HG03558 (cell line): Measurements from ENCODE around the gene SCOC.
"Not testable (repeated sequence)": the region's sequence is repeated elsewhere in the genome, so short reads cannot be mapped to it uniquely, and the experiment has no call there.

ENCODE experiments used
- ATAC-seq: cut with Tn5 transposase; IDR thresholded peaks from one replicate; pipeline ENCODE4 v1.9.1; 2021; ENCODE audit warnings: moderate number of reproducible peaks; ENCODE audit not compliant: unreplicated experiment; ENCODE audit errors: extremely low read depth

The SCOC gene

DNA sequence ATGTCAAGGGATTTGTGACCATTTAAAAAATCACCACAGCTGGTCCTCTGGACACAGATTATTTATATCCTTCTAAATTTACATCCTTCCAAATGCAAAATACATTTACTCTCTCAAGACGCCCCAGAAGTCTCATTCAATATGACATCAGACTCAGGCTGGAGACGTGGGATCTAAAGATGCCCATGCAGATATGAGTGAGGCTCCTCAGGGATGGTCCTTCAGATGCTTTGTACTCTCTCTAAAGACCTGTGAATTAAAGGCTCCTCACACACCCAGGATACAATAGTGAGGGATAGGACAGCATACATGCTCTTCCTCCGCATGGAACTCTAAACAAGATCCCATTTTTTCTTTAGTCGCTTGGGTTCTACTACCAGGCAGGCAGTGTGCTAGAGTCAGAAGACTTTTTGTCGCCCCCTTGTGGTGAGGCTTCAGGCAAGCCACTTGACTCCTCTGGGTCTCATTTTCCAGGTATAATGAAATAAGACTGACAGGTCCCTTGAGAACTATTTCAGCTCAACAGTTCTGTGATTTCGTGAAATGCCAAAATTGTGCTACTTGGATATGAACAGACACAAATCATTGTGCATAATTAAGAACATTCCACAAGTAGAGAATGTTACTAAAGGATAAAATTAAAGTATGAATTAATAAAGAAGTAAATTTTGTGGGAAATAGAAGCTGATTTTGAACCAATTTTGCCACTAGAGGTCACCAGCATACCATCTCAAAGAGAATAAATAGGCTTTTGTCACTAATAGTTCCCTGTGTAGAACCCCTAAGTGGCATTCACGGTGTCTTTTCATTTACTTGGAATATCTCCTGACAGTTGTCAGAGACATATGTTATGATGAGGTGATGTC, 13.7 kb upstream of the SCOC start:
- peak; percentile 85 for ATAC-seq

- no peak for ATAC-seq
Observed at GRCh38 chr4:140361099-140361498, 12.3 kb upstream of the SCOC start.

DNA sequence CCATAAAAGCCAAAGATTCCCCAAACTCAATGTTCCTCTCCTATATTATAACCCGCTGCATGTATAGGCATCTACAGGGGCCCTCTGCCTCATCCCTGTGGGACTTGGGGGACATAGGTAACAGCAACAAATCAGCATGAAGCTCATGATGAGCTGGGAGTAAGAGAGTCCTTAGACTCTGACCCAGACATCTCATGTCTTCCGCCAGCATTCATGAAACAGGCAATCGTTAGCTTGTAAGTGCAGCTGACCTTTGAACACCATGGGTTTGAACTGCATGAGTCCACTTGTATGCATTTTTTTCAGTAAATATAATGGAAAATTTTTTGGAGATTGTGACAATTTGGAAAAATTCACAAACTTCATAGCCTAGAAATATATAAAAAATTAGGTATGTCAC, 10.4 kb upstream of the SCOC start:
- no peak for ATAC-seq

GRCh38 chr4:140363558-140363957, 9.9 kb upstream of the SCOC start:
- ATAC-seq = no peak

- no peak for ATAC-seq
Observed at GRCh38 chr4:140367738-140368137, 5.7 kb upstream of the SCOC start.

DNA sequence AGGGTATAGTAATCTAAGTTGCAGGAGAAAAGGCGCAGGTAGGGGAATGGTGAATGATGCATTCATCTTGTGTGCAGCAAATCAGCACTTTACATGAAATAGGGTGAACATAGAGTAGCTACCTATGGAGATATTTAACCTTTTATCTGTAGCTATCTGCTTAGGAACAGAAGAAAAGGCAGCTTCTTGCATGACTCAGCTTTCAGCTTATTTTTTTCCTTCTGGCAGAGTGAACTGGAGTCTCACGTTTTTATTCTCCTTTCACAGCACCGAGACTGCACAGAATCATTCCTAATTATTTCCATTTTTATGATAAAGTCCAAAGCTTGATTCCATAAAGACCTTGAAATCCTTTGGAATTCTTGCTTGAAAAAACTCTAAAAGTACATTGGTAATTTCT, 4.8 kb upstream of the SCOC start:
- ATAC-seq = no peak

DNA sequence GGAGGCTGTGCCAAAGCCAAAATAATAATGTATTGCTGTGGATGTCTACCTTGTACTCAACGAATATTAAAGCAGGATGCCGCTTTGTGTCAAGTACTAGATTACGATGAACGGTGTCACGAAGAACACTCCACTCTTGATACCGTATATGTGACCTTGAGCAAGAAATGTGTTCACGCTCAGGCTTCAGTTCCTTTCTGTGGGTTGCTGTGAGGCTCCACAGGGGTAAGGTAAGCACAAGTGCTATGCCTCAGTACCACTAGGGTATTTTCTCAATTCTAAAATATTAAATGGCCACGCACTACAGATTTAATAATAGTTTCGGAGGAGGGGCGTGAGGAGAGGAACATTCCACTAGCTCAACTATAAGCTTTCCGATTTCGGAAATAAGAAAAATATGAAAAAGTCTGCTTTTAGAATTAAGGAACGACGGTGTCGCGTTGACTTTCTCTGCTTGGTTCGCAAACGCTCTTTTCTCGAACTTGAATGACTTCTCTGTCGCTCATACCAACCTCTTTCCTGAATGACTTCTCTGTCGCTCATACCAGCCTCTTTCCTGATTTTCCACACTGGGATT, 607 bp upstream of the SCOC start:
- ATAC-seq = peak; percentile 52

GRCh38 chr4:140374130-140374477, 658 bp downstream of the SCOC start:
- no peak for ATAC-seq

DNA sequence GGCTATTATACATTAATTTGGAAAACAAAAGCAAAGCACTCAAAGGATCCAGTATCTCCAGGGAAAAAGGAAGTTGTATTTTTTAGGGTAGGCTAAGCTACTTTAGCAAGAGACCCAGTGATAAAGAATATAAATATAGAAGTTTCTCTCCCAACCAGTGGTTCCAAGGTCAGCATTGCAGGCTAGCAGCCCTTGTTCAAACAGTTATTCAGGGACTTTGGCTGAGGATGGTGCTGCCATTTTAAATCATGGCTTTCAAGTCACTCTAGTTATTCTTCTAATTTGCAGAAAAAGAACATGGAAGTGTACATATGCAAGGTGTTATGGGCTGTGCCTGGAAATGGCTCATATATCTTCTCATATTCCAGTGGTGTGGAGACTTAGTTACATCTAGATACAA, 9.3 kb downstream of the SCOC start:
- no peak for ATAC-seq

DNA sequence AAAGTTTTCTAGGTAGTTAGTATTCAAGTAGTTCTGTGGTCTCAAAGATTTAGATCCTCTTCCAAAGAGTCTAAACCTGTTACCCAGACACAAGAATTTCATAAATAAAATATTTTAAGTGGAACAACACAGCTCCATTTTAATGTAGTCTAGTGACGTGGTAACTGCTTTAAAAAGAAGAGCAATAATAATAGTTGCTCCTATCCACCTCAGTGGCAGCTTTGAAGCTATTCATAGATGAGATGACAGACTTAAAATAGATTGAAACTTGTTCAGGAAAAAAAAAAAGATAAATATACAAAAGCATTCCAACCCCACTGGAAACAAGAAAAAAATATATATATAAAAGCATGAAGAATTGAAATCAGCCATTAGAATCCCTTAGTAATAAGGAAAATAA, 14.6 kb downstream of the SCOC start:
- ATAC-seq = no peak

DNA sequence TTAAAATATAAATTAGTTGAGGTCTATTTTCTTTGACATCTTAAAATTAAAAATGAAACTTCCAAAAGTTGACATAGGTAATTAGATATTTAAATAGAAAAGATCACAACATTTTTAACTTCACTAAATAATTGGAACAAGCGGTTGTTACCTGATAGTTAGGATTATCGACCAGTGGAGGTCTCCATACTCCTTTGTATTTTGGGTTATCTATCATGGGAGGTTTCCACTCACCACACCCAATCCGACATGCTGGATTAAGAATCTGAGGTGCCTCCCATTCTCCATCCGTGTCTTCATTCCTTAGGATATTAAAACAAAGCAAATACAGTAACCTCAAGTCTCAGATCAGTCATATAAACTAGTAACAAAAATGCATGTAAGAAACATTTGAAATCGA, 22.2 kb downstream of the SCOC start:
- ATAC-seq = no peak

DNA sequence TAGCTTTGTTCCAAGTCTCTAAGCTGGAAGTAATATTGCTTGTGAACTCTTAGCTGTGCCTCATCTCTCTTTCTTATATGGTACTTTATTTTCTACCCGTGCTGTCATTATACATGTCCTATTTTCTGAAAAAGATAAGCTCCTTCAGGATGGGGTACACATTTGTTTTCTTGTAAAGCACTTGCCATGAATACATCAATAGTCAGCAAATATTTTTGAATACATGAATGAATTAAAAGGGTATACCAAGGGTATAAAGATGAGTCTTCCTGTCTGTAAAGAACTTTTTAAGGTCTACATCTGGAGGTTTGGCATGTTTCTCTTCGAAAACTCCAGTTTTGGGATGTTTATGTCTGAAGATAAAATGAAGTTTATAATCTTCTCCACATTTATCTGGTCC, 26.7 kb downstream of the SCOC start:
- ATAC-seq = no peak

DNA sequence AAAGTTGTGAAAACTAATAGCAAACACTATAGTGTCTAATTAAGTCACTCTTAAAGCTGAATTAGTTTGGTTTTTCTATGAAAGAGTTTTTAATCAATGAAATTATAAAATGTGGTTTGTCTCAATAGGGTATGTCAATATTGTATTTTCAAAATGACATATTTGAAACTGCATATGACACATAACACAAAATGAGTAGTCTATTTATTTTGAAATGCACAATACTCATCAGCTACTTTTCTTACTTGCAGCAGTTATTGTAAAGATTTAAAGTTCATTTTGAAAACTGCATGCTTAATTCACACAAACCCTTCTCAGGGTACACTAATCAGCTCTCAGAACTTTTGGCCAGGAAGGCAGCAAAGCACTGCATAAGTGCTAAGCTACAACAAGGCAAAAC, 32.8 kb downstream of the SCOC start:
- ATAC-seq = no peak

- no peak for ATAC-seq
Observed at GRCh38 chr4:140408974-140409373, 35.5 kb downstream of the SCOC start.

DNA sequence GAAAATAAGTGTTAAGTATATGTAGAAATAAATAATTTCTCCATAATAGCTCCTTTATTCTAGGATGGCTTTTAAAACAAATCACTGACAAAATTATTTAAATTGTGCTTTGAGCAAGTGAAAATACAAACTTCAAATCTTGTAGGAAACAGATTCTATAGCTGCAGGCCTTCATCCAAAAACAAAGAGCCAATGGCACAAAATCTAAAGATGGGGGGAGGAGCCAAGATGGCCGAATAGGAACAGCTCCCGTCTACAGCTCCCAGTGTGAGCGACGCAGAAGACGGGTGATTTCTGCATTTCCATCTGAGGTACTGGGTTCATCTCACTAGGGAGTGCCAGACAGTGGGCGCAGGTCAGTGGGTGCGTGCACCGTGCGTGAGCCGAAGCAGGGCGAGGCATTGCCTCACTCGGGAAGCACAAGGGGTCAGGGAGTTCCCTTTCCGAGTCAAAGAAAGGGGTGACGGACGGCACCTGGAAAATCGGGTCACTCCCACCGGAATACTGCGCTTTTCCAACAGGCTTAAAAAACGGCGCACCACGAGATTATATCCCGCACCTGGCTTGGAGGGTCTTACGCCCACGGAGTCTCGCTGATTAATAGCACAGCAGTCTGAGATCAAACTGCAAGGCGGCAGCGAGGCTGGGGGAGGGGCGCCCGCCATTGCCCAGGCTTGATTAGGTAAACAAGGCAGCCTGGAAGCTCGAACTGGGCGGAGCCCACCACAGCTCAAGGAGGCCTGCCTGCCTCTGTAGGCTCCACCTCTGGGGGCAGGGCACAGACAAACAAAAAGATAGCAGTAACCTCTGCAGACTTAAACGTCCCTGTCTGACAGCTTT, 39.9 kb downstream of the SCOC start:
- not testable (repeated sequence) for ATAC-seq

DNA sequence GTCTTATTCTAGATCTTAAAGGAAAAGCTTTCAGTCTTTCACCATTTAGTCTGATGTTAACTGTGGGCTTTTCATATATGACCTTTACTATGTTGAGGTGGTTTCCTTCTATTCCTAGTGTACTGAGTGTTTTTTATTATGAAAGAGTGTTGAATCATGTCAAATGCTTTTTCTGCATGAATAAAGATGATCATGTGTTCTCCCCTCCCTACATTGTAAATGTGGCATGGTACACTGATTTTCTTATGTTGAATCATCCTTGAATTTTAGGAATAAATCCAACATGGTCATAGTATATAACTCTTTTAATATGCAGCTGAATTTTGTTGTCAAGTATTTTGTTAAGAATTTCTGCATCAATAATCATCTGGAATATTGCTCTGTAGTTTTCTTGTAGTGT, 49.7 kb downstream of the SCOC start:
- no peak for ATAC-seq

GRCh38 chr4:140426610-140427105, 53.2 kb downstream of the SCOC start:
- ATAC-seq = no peak

DNA sequence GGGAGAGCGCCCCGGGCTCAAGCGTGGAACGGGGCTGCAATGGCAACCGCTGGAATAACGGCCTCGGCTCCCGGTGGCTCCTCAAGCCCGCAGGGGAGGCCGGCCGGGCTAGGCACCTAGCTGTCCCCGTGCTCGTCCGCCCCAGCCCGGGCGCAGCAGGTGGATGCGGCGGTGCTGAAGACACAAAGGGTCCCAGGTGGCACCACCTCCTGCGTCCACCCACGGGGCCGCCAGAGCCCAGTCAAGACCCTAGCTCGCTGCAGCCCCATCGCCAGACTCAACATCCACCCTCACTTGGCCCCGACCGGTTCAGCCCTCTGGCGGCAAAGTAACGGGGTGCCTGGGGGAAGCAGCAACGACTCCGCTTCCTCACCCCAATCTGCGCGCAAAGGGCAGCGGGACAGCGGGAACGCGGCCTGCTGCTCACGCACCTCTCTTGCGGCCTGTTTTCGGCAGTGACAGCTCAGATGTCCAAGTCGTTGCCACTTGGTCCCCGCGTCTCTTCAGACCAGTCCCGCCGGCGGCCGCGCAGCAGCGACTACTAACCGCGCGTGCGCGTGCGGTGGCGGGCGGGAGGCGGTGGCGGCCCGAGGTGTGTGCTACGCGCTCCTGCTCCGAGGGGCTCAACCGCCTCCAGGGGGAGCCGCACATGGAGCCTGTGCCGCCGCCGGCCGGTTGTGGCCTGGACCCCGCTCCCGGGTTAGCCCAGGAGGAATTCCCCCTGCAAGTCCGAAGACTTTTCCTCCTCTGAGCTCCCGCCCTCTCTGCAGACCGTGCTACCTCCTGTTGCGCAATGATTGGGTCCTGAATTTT, 53.9 kb downstream of the SCOC start, which contains the start of gene CLGN:
Gene CLGN, minus strand, starts transcription at position 543 of the 813 bp plus-strand sequence. CDS start 14,570 bp downstream, outside the sequence.
- ATAC-seq = peak; percentile 60

DNA sequence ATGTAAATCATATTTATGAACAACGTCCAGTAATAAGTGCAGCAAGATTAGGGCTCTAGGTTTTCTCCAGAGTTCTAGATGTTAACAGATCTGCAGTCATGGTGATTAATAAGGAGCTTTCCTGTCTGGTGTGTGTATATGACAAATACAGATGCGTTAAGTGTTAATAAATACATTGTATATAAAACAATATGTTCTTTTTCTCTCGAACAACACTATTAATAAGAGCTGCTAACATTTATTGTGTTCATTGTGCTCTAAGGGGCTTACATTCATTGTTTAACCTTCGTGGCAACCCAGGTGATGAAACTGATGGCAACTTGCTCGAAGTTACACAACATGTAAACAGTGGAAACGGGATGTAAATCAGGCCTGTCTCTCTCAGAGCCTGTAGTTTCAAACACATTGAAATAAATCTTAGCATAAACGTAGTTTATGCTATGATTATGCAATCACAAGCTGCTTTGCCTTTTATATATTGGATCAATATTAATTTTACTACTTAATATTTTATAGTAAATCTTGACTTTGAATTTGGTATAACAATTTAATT, 54.5 kb downstream of the SCOC start:
- no peak for ATAC-seq
